BJ (cell line): ENCODE results near the gene KHK. TPM values are rescaled to one million over a fixed set of nuclear protein-coding genes. Genes with fewer than 3 reads are reported as not detected.

Source experiments
- CTCF ChIA-PET: fragments of 350-600 bp; formaldehyde crosslinking; extraction: SDS; loops from one replicate; lab custom pipeline; 2021; ENCODE audit warnings: antibody characterized with exemption, inconsistent platforms; lab: Yijun Ruan, JAX
- POLR2A ChIA-PET: fragments of 300-600 bp; sonication (Branson Sonifier 250); formaldehyde crosslinking; extraction: SDS; loops from one replicate; lab custom pipeline; 2021; ENCODE audit warnings: antibody characterized with exemption; lab: Charles Lee
- DNase-seq: peaks from one replicate; pipeline ENCODE4 v3.0.0-alpha.2; 2011; ENCODE audit warnings: low read depth
- H3K27me3 ChIP-seq: 2 replicates; pipeline ENCODE4 v1.6.0; 2011; ENCODE audit warnings: low read length; ENCODE audit not compliant: control insufficient read depth, insufficient read depth
- H3K36me3 ChIP-seq: 2 replicates; pipeline ENCODE4 v1.5.1; 2011; ENCODE audit warnings: low read length; ENCODE audit not compliant: control insufficient read depth, insufficient read depth
- H3K4me3 ChIP-seq: 2 replicates; pipeline ENCODE4 v1.5.1; 2011; ENCODE audit warnings: low read depth, mild to moderate bottlenecking, control low read depth, low read length
- polyA plus RNA-seq: library from polyadenylated mRNA; depleted of rRNA; stranded (reverse); fragments of >200 nt; gene quantifications from 2 replicates; pipeline ENCODE4 v1.2.3, GENCODE V29; 2011
- TF ChIP-seq, protein P1 (sequence below): IDR thresholded peaks from 2 replicates; pipeline ENCODE4 v1.5.1; 2011; ENCODE audit warnings: low read depth, mild to moderate bottlenecking, control low read depth, inconsistent platforms, low read length, moderate library complexity; ENCODE audit not compliant: insufficient read depth

The KHK gene
- polyA plus RNA-seq, 1 experiment = 0.43 TPM

- ChIA-PET POLR2A (no interaction called here), CTCF (interaction anchor here (0.6 to 1.1 kb wide), 3 partner anchors 10 to 231 kb away, joined by 3 to 6 read pairs (median 3); no protein-coding TSS in a partner anchor)
- DNase-seq = no peak
- Histone ChIP-seq H3K4me3 (no peak overlapping the region), H3K27me3 (no peaks in the 10 kb centered on the region), H3K36me3 (peaks cover 7% of the 10 kb centered on the region)
- TF ChIP-seq, protein P1, sequence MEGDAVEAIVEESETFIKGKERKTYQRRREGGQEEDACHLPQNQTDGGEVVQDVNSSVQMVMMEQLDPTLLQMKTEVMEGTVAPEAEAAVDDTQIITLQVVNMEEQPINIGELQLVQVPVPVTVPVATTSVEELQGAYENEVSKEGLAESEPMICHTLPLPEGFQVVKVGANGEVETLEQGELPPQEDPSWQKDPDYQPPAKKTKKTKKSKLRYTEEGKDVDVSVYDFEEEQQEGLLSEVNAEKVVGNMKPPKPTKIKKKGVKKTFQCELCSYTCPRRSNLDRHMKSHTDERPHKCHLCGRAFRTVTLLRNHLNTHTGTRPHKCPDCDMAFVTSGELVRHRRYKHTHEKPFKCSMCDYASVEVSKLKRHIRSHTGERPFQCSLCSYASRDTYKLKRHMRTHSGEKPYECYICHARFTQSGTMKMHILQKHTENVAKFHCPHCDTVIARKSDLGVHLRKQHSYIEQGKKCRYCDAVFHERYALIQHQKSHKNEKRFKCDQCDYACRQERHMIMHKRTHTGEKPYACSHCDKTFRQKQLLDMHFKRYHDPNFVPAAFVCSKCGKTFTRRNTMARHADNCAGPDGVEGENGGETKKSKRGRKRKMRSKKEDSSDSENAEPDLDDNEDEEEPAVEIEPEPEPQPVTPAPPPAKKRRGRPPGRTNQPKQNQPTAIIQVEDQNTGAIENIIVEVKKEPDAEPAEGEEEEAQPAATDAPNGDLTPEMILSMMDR = no peak
Measured at GRCh38 chr2:27077231-27077630, 9.3 kb upstream of the KHK start.

GRCh38 chr2:27078267-27079194 lies 8.0 kb upstream of the KHK start, which contains the start of gene EMILIN1:
Gene EMILIN1, plus strand, starts transcription at chr2:27078615. Its CDS starts 451 bp downstream, at chr2:27079066.
- ChIA-PET CTCF (interaction anchor here (0.6 to 3.4 kb wide), 12 partner anchors 9 to 232 kb away, joined by 3 to 28 read pairs (median 4); partner anchors contain the start of genes AGBL5 and KHK), POLR2A (interaction anchor here (0.5 to 1.3 kb wide), 3 partner anchors 9 to 1282 kb away, joined by 3 to 13 read pairs (median 10); partner anchors contain the start of gene AGBL5)
- Histone ChIP-seq H3K4me3 (peak within 1 kb of the TSS; percentile 53), H3K27me3 (no peaks in the 10 kb centered on the region), H3K36me3 (peaks cover 14% of the 10 kb centered on the region)
- DNase-seq = peak; percentile 84
- TF ChIP-seq, protein P1 = 0 out of 2 replicates have a peak, but pooled peaks have one; percentile 14

- ChIA-PET CTCF (interaction anchor here (0.6 to 3.4 kb wide), 9 partner anchors 8 to 233 kb away, joined by 3 to 28 read pairs (median 3); partner anchors contain the start of genes AGBL5 and KHK), POLR2A (interaction anchor here (0.5 to 1.3 kb wide), 2 partner anchors 8 to 29 kb away, joined by 3 to 10 read pairs; partner anchors contain the start of gene AGBL5)
- DNase-seq = no peak
- H3K36me3 ChIP-seq = peaks cover 17% of the 10 kb centered on the region
- TF ChIP-seq, protein P1 = no peak
- peak overlapping the region; percentile 53 for H3K4me3 ChIP-seq
- no peaks in the 10 kb centered on the region for H3K27me3 ChIP-seq
Measured at GRCh38 chr2:27079233-27080139, 7.1 kb upstream of the KHK start.

GRCh38 chr2:27080140-27080469 lies 6.5 kb upstream of the KHK start:
- no peak for DNase-seq
- H3K36me3 ChIP-seq = peaks cover 17% of the 10 kb centered on the region
- TF ChIP-seq, protein P1 = no peak
- H3K4me3 ChIP-seq = peak overlapping the region; percentile 53
- no peaks in the 10 kb centered on the region for H3K27me3 ChIP-seq
- ChIA-PET POLR2A (no interaction called here), CTCF (interaction anchor here (0.6 to 3.4 kb wide), 7 partner anchors 8 to 234 kb away, joined by 3 to 28 read pairs (median 3); partner anchors contain the start of gene AGBL5)
